GM21367 (cell line): ENCODE results near the gene UCK2.
A peak's percentile ranks its signal among the peaks of the same experiment; 100 is the strongest.

Source experiments
- ATAC-seq: cut with Tn5 transposase; IDR thresholded peaks from one replicate; pipeline ENCODE4 v1.9.1; 2021; ENCODE audit not compliant: unreplicated experiment

The UCK2 gene

GRCh38 chr1:165928075-165928731, 100.8 kb downstream of the UCK2 start:
- ATAC-seq, result peak; percentile 44

DNA sequence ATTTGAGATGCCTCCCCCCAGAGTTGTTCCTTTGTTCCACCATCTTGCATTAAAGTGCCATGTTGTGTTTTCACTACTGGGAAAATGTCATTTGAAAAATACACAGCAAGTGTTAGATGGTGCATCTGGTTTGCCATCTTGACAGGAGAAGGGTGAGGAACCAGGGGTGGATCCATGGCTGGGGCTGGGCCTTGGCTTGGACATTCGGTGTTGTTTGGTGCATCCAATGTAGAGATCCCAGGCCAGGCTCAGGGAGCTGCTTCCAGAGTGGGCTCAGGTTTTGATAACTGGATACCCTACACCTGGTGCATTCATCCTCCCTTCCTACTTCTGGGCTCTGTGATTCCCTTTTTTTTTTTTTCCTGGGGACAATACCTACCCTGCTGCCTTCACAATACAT, 103.5 kb downstream of the UCK2 start:
- no peak for ATAC-seq

DNA sequence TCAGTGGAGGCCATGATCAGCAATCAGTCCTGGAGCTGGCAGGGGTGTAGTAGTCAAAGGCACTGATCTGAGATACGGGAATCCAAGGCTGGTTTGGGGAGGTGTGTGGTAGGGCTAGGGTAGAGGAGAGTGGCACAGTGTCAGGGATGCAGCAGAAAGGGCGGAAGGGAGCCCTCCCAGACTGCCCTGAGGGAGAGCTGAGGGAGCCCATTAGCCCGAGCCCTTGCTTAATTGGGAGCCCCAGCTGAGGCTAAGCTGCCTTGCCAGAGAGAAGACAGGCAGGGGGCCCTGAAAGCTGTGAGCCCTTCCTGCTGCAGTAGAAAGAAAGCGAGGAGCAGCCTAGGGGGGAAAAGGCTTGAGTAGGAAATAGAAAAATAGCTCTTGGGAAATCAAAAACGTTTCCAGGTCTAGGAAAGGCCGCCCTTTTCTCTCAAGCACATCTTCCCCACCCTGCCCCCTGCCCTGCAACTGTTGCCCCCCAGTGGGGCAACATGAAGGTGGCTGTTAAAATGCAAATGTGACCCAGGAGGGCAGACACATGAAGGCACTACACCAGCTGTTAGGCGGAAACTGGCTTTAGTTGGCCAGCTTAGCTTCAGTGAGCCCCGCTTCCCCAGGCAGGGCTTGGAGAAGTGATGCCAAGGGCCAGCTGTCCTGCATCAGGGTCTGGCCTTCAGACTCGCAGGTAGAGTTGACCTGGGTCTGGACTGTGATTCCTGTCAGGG, 106.2 kb downstream of the UCK2 start:
- no peak for ATAC-seq

- no peak for ATAC-seq
Observed at GRCh38 chr1:165936542-165936941, 109.1 kb downstream of the UCK2 start.

GRCh38 chr1:165937829-165938228, 110.4 kb downstream of the UCK2 start:
- ATAC-seq, result no peak

DNA sequence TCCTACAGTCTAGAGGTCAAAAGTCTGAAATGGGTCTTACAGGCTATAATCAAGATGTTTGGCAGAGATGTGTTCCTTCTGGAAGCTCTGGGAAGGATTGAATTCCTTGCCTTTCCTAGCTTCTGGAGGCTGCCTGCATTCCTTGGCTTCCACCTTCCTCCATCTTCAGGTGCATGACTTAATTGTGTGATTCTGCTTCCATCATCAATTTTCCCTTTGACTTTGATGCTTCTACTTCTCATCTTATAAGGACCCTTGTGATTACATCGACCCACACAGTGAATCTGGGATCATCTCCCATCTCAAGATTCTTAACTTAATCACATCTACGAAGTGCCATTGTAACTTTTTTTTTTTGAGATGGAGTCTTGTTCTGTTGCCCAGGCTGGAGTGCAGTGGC, 111.4 kb downstream of the UCK2 start:
- ATAC-seq, result no peak

- no peak for ATAC-seq
Observed at GRCh38 chr1:165941531-165941930, 114.1 kb downstream of the UCK2 start.

- no peak for ATAC-seq
Observed at GRCh38 chr1:165942062-165942461, 114.6 kb downstream of the UCK2 start.

DNA sequence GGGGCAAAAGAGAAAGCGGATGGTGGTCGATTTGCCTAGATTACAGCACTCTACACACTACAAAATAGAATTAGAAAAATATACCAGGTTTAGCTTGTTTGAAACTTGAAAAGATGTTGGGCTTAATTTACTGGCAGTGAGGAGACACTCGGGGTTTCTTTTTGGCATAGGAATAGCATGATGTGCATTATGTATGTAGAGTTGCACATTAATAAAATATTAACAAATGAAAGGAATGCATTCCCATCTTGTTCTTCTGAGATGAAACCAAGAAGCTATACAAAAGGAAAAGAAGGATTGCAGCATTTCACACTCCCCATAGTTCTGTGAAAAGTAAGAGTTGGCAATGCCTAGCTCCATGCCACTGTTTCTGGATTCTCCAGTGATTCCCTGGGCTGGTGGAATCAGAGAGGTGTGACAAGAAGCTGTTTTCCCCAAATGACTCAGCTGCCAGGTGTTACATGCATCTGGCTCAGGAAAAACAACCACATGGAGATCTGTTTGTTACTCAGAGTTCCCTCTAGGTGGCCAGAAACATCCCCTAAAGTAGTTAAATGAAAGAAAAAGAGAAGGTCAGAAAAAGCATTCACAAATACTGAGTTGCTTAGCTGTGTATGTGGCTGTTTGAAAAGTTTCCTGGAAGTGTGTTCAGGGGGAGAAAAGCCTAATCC, 115.6 kb downstream of the UCK2 start:
- ATAC-seq, result no peak

DNA sequence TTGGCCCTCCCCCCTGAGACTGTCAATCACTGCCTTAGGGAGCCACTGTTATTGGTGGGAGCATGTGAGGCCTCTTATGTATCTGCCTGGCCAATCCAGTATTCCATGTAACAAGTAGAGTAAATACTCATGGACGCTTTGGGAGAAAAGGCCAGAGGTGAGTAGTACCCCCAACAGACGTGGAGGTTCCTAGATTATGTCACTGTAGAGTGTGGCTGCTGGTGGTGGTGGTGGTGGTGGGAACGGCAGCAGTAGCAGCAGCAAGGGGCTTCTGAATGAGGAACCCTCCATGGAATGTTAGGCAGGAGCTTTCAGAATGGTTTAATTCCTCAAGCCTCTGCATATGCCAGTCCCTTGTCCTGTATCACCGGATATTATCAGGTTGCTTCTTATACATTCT, 118.5 kb downstream of the UCK2 start:
- no peak for ATAC-seq

- no peak for ATAC-seq
Observed at GRCh38 chr1:165947797-165948455, 120.5 kb downstream of the UCK2 start.

- no peak for ATAC-seq
Observed at GRCh38 chr1:165949335-165950130, 122.1 kb downstream of the UCK2 start.

DNA sequence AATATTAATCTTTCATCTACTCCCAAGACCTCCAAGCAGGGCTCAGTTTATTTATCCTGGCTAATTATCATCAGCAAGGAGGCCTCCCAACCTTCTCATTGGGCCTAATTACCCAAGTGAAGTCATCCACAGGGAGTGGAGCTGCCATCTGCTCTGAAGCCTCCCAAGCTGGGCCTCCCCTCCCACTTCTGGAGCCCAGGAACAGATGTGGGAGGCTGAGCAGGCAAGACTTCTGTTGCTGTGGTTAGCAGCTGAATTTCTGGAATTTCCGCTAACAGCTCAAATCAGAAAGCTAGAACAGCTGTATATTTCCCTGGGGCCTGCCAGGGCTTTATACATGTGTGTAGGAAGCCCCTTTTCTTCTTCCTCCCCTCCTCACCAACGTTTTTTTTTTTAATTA, 127.5 kb downstream of the UCK2 start:
- ATAC-seq, result no peak

- no peak for ATAC-seq
Observed at GRCh38 chr1:165958306-165958705, 130.9 kb downstream of the UCK2 start.

- no peak for ATAC-seq
Observed at GRCh38 chr1:165960136-165960535, 132.7 kb downstream of the UCK2 start.

DNA sequence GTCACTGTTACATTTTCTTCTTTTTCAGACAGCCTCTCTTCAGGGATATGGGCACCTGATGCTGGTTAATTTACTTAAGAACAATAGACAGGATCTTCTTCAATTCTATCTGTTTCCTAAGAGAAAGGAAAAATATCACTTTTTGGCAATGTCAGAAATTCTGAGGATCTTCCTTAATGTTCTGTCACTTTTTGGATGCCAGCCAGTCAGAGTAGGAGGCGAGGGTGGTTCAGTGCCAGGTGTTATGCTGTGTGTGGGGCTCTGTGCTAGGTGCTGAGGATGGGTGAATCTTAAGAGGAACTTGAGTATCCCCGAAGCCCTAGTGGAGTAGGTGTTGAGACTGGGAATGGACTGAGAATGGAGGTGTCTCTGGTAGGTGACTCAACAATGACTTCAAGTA, 133.5 kb downstream of the UCK2 start:
- ATAC-seq, result no peak
